Cardiac muscle cell (in vitro differentiated cells and primary cell): ENCODE measurements around the gene IL12RB1. TPM values are rescaled to one million over a fixed set of nuclear protein-coding genes. Genes with fewer than 3 reads are reported as not detected.
"Not testable (repeated sequence)": the region's sequence is repeated elsewhere in the genome, so short reads cannot be mapped to it uniquely, and the experiment has no call there.

Experiments
- DNase-seq, 2 donors: peaks; one replicate each; pipeline versions ENCODE4 v3.0.0 to v3.0.0-alpha.2; 2010 to 2017; ENCODE audit warnings: low read depth in 1 of 2, low spot score in 1 of 2
- H3K27ac ChIP-seq: fragments of 200-600 bp; sonication (generic); 2 replicates; pipeline ENCODE4 v1.5.1; 2016
- H3K27me3 ChIP-seq: fragments of 200-600 bp; sonication (generic); 2 replicates; pipeline ENCODE4 v1.6.0; 2016; ENCODE audit warnings: control low read depth
- H3K36me3 ChIP-seq: fragments of 200-600 bp; sonication (generic); 2 replicates; pipeline ENCODE4 v1.5.1; 2016; ENCODE audit warnings: control low read depth
- H3K4me1 ChIP-seq: fragments of 200-600 bp; sonication (generic); 2 replicates; pipeline ENCODE4 v1.8.1; 2017; ENCODE audit warnings: low read depth, mild to moderate bottlenecking, mixed run types
- H3K4me3 ChIP-seq: fragments of 200-600 bp; sonication (generic); 2 replicates; pipeline ENCODE4 v1.5.1; 2016; ENCODE audit warnings: mild to moderate bottlenecking
- H3K9me3 ChIP-seq: fragments of 200-600 bp; sonication (generic); 2 replicates; pipeline ENCODE4 v1.5.1; 2017; ENCODE audit warnings: low read depth, mild to moderate bottlenecking, control low read depth
- polyA plus RNA-seq: library from polyadenylated mRNA; unstranded; fragments of >200 nt; fragmentation: Nextera tagmentation; extraction: Ambion mirVana; gene quantifications from 2 replicates; pipeline ENCODE4 v1.2.1, GENCODE V29; 2016
- total RNA-seq: library from RNA; depleted of rRNA; stranded (reverse); fragments of >200 nt; gene quantifications from 2 replicates; pipeline ENCODE4 v1.2.3, GENCODE V29; 2016
- TF ChIP-seq, protein P1 (sequence below): IDR thresholded peaks from 2 replicates; pipeline ENCODE4 v1.5.1; 2012; ENCODE audit warnings: low read depth, mild to moderate bottlenecking, low read length

The IL12RB1 gene
- total and polyA plus RNA-seq, 2 experiments from 2014 or later = not detected

DNA sequence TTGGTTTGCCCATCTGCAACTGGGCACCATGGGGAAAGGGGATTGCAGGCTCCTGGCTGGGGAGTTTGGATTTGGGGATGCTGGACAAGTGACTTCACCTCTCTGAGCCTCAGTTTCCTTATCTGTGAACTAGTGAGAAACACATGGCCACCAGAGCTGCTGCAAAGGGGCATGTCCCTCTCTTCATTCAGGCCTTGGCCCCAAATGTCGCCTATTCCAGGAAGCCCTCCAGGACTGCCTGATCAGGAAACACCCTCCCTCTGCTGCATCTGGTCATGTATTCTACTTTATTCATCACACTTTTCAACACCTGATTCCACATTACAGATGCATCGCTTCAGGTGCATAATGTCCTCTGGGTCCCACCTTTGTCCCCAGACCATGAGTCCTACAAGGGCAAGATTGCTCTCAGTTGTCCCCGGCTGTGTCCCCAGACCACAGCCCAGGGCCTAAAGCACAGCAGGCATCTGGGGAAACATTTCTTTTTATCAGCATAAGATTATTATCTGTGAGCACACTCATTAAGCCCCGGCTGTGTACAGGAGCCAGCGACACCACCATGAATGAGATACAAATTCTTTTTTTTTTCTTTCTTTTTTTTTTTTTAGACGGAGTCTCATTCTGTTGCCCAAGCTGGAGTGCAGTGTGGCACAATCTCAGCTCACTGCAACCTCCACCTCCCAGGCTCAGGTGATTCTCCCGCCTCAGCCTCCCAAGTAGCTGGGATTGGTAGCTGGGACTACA, 41.3 kb downstream of the IL12RB1 start:
- no peaks in the 10 kb centered on the region for H3K4me1 ChIP-seq
- no peak for DNase-seq
- no peaks in the 10 kb centered on the region for H3K27me3 ChIP-seq
- no peaks in the 10 kb centered on the region for H3K36me3 ChIP-seq
- H3K27ac ChIP-seq = no peak overlapping the region
- TF ChIP-seq, protein P1, sequence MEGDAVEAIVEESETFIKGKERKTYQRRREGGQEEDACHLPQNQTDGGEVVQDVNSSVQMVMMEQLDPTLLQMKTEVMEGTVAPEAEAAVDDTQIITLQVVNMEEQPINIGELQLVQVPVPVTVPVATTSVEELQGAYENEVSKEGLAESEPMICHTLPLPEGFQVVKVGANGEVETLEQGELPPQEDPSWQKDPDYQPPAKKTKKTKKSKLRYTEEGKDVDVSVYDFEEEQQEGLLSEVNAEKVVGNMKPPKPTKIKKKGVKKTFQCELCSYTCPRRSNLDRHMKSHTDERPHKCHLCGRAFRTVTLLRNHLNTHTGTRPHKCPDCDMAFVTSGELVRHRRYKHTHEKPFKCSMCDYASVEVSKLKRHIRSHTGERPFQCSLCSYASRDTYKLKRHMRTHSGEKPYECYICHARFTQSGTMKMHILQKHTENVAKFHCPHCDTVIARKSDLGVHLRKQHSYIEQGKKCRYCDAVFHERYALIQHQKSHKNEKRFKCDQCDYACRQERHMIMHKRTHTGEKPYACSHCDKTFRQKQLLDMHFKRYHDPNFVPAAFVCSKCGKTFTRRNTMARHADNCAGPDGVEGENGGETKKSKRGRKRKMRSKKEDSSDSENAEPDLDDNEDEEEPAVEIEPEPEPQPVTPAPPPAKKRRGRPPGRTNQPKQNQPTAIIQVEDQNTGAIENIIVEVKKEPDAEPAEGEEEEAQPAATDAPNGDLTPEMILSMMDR = no peak
- no peaks in the 10 kb centered on the region for H3K9me3 ChIP-seq
- H3K4me3 ChIP-seq = no peak overlapping the region

DNA sequence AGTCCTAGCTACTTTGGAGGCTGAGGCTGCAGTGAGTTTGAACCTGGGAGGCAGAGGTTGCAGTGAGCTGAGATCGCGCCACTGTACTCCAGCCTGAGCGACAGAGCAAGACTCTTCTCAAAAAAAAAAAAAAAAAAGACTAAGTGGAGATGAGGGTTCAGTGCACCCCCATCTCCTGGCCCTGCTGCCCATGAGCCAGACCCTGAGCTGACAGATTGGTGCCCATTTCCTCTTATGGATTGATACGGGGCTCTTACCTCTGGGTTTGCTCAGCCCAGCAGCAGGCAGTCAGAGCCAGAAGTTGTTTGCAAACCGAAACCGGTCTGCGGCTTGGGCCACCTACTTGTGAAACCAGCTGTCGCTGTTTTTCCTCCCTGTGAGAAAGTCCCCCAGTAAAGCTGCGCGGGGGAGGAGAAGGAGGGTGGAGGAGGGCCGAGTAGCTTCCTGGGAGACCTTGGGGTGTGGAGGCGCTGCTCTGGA, 41.9 kb downstream of the IL12RB1 start:
- H3K27ac ChIP-seq = no peak overlapping the region
- no peak overlapping the region for H3K4me3 ChIP-seq
- peak in 1 of 2 donors; percentile 76 for DNase-seq
- no peaks in the 10 kb centered on the region for H3K36me3 ChIP-seq
- H3K9me3 ChIP-seq = no peaks in the 10 kb centered on the region
- H3K27me3 ChIP-seq = no peaks in the 10 kb centered on the region
- H3K4me1 ChIP-seq = no peaks in the 10 kb centered on the region
- TF ChIP-seq, protein P1 = no peak

DNA sequence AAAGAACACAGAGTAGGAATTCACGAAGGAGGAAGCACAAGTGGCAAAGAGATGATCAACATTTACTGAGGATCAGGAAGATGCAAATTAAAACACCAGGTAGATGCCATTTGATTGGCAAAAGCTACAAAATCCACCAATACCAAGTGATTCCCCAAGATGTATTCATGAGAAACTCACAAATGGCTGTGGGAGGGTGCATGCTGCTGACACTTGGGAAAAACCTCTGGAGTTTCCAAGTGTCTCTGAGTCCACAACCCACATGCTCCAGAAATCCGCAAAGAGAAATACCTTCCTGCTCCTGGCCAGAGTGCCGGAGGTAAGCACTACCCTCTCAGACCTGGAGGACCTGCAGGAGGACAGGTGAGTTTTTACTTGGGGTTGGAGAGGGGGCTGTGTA, 43.1 kb downstream of the IL12RB1 start:
- Histone ChIP-seq H3K27me3 (no peaks in the 10 kb centered on the region), H3K4me3 (no peak overlapping the region), H3K9me3 (no peaks in the 10 kb centered on the region), H3K36me3 (no peaks in the 10 kb centered on the region), H3K4me1 (no peaks in the 10 kb centered on the region), H3K27ac (no peak overlapping the region)
- DNase-seq = no peak
- TF ChIP-seq, protein P1 = no peak

DNA sequence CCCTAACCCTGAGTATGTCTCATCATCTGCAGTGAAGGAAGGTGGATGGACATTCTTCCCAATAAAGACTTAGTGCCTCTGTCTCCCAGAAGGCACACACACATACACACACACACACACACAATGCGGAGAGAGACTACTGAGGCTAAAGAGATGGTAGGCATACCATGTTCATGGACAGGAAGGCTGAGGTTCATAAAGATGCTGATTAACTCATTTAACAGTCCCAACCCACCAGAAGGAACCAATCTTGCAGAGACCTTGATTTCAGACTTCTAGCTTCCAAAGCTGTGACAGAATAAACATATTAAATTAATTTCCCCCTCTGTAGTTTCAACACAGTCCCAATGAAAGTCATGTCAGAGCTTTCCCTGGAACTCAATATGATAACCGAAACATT, 45.7 kb downstream of the IL12RB1 start:
- Histone ChIP-seq H3K9me3 (no peaks in the 10 kb centered on the region), H3K36me3 (no peaks in the 10 kb centered on the region), H3K27ac (no peak overlapping the region), H3K4me3 (no peak overlapping the region), H3K4me1 (no peaks in the 10 kb centered on the region), H3K27me3 (no peaks in the 10 kb centered on the region)
- TF ChIP-seq, protein P1 = no peak
- DNase-seq = no peak

DNA sequence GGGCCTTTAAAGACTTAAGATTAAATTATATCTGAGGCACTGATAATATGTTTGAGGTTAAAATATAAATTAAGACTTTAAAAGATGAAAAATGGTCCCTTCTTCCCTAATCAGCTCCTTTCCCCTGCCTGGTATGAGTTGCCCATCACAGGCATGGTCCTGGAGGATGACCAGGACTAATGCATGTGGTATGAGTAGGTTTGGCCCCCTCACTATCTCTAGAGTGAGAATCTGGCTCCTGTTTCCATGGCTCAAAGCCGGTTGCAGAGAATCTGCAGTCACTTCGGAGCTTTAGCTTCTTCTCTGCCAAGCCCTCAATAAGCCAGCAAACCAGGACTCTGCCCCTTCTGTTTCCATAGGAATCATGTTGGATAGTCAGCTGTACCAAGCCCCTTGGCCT, 54.6 kb downstream of the IL12RB1 start:
- H3K27ac ChIP-seq = not testable (repeated sequence)

DNA sequence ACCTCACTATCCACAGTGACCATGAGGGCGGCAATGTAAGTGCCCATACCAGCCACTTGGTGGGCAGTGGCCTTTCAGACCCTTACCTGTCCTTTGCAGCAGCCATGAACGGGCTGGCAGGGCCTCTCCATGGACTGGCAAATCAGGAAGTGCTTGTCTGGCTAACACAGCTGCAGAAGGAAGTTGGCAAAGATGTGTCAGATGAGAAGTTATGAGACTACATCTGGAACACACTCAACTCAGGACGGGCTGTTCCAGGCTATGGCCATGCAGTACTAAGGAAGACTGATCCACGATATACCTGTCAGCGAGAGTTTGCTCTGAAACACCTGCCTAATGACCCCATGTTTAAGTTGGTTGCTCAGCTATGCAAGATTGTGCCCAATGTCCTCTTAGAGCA, 55.3 kb downstream of the IL12RB1 start:
- H3K9me3 ChIP-seq, H3K27ac ChIP-seq, H3K27me3 ChIP-seq, H3K4me1 ChIP-seq, DNase-seq, H3K4me3 ChIP-seq, H3K36me3 ChIP-seq: not testable (repeated sequence)

More for the DNA sequence above, 54.6 kb downstream of the IL12RB1 start:
- H3K4me1 ChIP-seq, H3K4me3 ChIP-seq, DNase-seq, H3K9me3 ChIP-seq, H3K27me3 ChIP-seq, H3K36me3 ChIP-seq: not testable (repeated sequence)
